Raji (cell line): Measurements from ENCODE around the gene TBC1D22A.

ENCODE experiments used
- POLR2A ChIP-seq: IDR thresholded peaks from 2 replicates; pipeline ENCODE4 v1.6.1; 2011; ENCODE audit warnings: low read depth, low read length, control low read depth; ENCODE audit not compliant: insufficient read depth

TBC1D22A gene

DNA sequence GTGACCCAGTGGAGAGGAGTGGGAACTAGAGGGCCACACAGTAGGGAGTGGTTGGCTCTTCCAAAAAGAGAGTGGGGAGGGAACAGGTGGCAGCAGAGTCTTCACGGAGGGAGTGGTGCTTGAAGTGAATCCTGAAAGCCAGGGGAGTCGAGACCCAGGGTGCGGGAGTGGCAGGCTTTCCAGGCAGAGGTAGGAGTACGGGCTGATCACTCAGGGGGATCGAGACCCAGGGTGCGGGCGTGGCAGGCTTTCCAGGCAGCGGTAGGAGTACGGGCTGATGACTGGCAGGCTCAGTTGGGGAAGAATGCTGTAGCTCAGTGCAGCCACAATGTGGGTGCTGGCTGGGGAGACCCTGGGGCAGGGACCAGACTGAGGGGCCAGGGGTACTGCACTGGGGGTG, 148.2 kb downstream of the TBC1D22A start:
- no peak for TF ChIP-seq POLR2A

DNA sequence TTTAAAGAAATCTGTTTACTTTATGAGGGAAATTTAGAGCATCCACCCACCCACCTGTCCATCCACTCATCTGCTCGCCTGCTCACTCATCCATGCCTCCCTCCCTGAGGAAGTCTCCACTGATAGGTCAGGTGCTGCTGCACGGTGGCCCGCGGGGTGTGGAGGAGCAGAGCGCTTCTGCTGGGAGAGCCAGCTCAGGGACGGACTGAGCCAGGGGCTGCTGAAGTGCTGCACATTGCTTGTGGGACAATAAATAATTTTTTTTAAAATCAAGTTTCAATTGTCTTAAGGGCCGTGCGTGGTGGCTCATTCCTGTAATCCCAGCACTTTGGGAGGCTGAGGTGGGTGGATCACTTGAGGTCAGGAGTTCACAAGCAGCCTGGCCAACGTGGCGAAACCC, 148.9 kb downstream of the TBC1D22A start:
- TF ChIP-seq POLR2A, result no peak

DNA sequence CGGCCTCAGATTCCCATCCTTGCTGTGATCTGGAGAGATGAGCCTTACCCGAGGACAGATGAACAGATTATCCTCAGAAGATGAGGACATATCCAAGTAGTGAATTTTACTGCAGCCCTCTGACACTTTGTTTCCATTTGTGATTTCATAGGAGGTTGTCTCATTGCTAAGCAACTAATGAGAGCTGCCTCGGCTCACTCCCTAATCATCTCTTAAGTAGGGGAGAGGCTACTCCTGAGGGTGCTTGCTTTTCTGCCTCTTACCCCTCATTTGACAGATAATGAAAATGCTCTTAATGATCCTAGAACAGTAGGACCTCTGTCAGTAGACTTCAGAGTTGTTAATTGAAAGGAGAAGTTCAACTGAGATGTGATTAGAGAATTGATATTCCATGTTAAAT, 150.9 kb downstream of the TBC1D22A start:
- no peak for TF ChIP-seq POLR2A

DNA sequence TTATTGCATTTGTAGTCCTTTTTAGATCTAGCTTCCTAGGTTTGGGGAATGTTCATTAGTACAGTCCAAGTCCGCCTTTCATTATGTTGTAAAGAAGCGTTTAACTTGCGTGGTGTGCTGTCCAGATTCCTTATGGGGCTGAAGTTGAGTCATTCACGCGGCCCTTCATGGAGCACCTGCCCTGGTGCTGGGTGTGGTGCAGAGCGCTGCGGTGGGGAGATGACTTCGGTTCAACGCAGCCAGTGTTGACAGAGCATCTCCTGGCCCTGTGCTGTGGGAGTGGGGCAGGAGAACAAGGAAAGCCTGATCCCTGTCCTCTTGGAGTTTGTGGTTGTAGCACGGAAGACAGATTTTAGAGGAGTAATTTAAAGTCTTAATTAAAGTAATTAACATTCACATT, 152.0 kb downstream of the TBC1D22A start:
- no peak for TF ChIP-seq POLR2A

DNA sequence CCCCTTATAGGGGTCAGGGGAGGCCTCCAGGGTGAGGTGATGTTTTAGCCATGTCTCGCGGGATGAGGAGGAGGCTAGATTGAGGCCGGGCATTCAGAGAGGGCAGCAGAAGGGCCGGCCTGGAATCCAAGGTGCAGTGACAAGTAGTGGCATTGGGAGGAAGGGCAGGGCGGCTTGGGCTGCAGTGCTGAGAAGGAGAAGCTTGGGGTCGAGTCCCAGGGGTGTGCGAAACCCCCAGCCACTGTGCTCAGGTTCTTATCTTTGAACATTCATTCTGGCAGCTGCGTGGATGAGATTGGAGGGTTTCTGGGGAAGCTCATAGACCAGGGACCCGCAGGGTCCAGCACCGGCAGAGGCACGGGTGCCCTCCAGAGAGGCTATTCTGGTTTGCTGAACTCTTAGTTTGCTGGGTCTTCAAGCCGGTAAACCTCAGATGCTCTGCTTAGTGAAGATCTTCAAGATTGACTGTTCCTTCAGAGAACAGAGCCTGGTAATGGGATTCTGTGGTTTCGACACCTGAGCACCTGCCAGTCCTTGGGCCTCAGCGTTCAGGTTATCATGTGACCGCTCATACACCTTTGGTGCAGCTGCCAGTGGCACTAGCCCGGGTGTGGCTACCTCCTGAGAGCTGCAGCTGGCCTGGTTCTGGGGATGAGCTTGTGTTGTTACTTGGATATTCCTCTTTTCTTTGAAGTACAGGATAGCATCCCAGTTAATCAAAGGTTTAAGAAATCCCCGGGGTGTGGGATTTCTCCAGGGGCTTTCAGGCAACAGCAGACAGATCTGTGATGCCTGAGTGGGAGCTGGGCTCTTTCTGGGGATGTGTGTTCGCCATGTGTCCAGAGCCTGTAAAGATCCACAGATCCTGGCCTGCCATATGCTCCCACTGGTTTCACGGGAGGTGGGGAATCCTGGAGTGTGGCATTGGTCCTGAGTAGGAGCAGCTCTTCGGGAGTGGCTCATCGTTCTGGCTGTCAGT, 152.8 kb downstream of the TBC1D22A start:
- no peak for TF ChIP-seq POLR2A

DNA sequence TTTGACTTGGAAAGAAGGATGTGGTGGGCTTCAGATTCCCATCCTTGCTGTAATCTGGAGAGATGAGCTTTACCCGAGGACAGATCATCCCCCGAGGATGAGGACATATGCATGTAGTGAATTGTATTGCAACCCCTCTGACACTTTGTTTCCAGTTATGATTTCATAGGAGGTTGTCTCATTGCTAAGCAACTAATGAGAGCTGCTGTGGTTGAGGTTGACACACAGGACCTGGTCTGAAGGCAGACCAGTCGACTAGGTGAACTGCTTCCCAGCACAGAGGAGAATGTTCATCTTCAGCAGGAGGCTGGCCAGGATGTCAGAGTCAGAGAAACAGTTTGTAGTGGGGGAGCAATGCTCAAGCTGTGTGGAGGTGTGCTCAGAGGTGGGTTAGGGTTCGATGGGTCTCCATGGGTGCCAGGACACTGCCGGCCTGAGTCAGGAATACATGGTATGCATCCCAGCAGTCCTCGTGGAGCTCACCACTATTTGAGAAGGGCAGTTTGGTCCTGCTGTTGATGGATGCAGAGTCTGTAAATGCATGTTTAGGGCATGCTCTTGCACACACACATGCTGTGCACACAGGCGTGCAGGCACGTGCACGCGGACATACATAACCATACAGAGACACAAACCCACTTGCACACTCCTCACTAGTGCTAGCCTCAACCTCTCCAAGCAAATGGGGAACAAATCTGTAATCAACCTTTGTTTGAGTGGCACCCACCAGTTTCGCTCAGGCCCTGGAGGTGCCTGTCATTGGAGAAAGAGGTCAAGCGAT, 153.7 kb downstream of the TBC1D22A start:
- no peak for TF ChIP-seq POLR2A

DNA sequence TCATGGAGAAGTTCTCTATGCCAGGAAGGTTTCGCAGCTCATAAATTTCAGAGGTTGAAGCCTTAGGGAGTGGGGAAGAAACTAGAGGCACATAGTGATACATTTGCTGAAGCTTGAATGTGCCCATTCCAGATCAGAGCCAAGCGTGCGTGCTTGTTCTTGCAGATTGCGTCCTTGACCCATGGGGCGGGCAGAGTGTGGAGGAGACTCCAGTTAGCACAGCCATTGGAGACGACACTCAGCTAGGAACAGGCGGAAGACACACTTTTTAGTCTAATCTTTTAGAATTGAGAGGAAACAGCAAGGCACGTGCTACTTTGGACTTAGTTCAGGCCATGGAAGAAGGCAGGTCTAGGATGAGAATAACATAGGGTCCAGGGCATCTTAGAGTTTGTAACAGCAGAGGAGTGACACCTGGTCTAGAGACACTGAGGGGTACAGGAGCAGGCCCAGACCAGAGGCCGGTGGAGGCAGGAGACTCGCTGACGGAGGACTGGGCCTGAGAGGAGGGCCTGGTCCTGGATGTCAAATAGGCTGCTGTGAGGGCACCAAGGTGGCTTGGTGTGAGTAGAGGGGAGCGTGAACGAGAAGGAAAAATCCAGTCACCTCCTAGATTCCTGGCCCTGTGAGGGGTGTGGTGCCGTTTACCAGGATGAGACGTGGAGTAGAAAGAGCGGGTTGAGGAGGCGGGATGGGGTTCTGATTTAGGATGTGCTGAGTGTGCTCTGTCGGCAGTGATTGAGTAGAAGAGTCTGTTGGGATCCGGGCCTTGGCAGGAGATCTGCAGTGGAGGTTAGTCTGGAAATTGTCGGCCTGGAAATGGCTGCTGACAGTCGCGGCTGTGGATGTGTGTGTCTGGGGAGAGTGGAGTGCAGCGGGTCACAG, 154.7 kb downstream of the TBC1D22A start:
- TF ChIP-seq POLR2A, result no peak

DNA sequence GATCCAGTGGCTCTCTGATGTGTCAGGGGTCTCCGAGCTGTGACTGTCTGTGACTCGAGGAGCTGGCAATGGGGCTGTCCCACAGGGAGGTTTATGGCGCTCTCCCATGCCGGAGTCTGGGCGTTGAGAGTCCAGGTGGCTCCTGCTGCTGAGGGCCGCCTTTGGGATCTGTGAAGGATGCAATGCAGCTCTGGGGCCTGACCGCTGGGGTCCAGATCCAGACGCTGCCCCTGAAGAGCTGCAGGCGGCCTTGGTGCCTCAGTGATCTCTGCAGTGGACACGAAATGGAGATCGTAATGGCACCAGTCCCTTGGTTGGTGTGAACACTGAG, 155.3 kb downstream of the TBC1D22A start:
- TF ChIP-seq POLR2A, result no peak

DNA sequence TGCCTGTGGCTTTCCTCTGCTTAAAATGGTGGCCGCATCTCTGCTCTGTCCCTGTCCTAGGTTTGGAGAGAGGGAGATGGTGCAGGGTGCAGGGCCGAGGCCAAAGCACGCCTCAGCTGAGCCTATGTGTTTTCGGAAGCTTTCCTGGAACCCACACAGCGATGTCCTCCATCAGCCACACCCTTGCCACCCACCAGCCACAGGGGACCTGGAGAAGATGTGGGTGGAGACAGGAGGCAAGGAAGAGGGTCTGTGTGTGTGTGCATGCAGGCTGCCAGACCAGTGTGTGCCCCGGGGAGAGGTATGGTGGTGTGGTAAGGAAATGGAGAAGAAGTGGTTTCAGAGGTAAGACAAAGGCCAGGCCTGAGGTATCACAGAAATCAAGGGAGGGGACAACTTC, 155.7 kb downstream of the TBC1D22A start:
- TF ChIP-seq POLR2A, result no peak

DNA sequence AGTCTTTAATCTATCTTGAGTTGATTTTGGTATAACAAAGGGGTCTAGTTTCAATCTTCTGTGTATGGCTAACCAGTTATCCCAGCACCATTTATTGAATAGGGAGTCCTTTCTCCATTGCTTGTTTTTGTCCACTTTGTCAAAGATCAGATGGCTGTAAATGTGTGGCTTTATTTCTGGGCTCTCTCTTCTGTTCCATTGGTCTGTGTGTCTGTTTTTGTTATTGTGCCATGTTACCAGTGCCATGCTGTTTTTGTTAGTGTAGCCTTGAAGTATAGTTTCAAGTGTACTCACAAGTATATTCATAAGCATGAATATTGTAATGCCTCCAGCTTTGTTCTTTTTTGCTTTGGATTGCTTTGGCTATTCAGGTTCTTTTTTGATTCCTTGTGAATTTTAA, 159.6 kb downstream of the TBC1D22A start:
- TF ChIP-seq POLR2A, result no peak

DNA sequence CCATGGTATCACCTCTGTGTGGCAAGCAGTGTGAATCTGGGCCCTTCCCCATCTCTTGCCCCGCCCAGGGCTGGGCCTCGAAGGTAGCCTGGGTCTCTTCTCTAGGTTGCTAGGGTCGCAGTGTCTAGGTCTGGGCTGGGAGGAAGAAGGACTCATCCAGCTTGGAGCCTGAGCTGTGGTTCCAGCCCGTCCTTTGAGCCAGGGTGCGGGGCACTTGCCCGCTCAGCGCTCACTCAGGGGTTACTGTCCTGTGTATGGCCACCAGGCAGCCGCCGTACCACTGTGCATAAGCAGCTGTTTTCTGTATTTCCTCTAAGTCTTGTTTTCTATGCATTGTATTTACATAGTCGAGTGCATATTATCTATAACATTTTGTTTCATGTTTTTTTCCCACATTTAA, 160.9 kb downstream of the TBC1D22A start:
- TF ChIP-seq POLR2A, result no peak

DNA sequence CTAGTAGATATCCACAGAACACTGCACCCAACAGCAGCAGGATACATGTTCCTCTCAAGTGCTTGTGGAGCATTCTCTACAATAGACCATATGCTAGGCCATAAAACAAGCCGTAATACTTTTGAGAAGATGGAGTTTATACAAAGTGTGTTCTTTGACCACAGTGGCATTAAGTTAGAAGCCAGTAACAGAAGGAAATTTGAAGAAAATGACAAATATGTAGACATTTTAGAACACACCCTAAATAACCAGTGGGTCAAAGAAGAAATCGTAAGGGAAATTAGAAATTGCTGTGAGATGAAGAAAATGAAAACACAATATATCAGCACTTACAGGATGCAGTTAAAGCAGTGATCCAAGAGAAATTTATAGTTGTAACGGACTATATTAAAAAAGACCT, 163.4 kb downstream of the TBC1D22A start:
- TF ChIP-seq POLR2A, result no peak

DNA sequence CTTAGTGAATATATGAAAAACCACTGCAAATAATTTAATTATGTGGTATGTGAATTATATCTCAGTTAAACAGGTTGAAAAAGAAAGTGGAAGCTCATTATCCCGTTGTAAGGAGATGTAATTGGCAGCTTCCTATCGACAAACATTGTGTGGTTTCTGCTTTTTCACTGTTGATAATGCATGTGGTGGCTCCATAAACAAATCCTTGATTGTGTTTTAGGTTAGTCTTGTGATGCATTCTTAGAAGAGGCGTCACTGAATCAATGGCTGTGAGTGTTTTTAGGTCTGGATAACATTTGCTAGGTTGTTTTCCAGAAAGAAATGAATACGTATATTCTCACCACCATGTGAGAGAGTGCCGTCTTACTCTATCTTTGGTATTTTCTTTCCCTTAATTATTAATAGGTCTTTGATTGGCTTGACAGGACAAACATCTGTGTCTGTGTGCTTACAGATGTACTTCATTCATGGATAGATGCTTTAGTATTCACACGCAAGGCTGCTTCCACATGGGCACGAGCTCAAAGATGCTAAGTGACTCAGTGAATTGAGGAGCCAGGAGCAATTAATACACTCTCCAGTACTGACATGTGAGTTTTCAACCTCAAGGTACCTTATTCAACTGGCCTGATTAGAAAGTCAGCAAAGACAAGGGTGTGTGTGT, 166.7 kb downstream of the TBC1D22A start:
- TF ChIP-seq POLR2A, result no peak

DNA sequence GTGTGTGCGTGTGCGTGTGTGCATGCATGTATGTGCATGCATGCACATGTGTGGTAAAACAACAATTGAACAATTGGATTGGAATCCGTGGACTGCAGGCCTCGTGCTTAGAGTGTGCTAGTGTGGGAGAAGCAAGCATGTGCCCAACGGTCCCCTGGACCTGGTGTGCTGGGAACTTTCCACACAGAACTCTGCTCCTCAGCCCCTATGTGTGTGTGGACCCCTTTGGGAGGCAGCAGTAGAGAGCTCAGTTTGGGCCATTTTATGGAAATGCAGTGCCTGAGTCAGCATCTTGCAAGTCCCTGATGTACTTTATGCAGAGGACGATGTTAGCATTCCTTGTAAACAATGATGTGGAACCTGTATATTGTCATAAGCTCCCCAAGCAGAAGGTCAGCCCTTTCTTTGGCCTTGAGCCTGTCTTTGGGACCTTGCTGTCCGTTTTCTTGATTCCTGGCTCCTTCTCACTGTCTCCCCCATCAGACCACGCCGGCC, 167.3 kb downstream of the TBC1D22A start:
- TF ChIP-seq POLR2A, result no peak
